Keratinocyte (primary cell): ENCODE measurements around the gene SBK2. TPM values are rescaled to one million over a fixed set of nuclear protein-coding genes. Genes with fewer than 3 reads are reported as not detected.

ENCODE experiments used
- DNase-seq: peaks from one replicate; pipeline ENCODE4 v3.0.0-alpha.2; 2011; ENCODE audit warnings: low read depth, missing footprints, low spot score
- FAIRE-seq: peaks from 2 replicates; lab custom pipeline; 2011; peaks lifted over from hg19 to GRCh38; lab: Jason Lieb, UNC
- H2AFZ ChIP-seq: 2 replicates; pipeline ENCODE4 v1.6.0; 2012; ENCODE audit warnings: low read length, control low read depth, inconsistent platforms; ENCODE audit not compliant: control insufficient read depth
- H3K27ac ChIP-seq: 2 replicates; pipeline ENCODE4 v1.5.1; 2011; ENCODE audit warnings: low read length; ENCODE audit not compliant: control insufficient read depth, insufficient read depth
- H3K27me3 ChIP-seq: 3 replicates; pipeline ENCODE4 v1.6.0; 2011; ENCODE audit warnings: low read length; ENCODE audit not compliant: control insufficient read depth, insufficient read depth; ENCODE audit errors: extremely low read depth
- H3K36me3 ChIP-seq, 2 experiments: 2 replicates in 1 of 2; 3 replicates in 1 of 2; pipeline ENCODE4 v1.5.1; 2011; ENCODE audit warnings: low read length in 2 of 2, mild to moderate bottlenecking in 1 of 2; ENCODE audit not compliant: control insufficient read depth in 2 of 2, insufficient read depth in 2 of 2; ENCODE audit errors: extremely low read depth in 1 of 2
- H3K4me1 ChIP-seq: 3 replicates; pipeline ENCODE4 v1.5.1; 2011; ENCODE audit warnings: low read length; ENCODE audit not compliant: control insufficient read depth, insufficient read depth; ENCODE audit errors: extremely low read depth
- H3K4me2 ChIP-seq: 3 replicates; pipeline ENCODE4 v1.6.0; 2011; ENCODE audit warnings: low read depth, low read length; ENCODE audit not compliant: control insufficient read depth, insufficient read depth; ENCODE audit errors: extremely low read depth
- H3K4me3 ChIP-seq, 3 experiments: fragments of 200-600 bp in 1 of 3; sonication (generic) in 1 of 3; 2 replicates in 2 of 3; 3 replicates in 1 of 3; pipeline ENCODE4 v1.5.1; 2011 to 2016; ENCODE audit warnings: low read length in 3 of 3, mild to moderate bottlenecking in 3 of 3, control low read depth in 2 of 3, inconsistent platforms in 1 of 3, low read depth in 1 of 3, mixed read lengths in 1 of 3, mixed run types in 1 of 3, moderate library complexity in 1 of 3; ENCODE audit not compliant: control insufficient read depth in 2 of 3, insufficient read depth in 2 of 3; ENCODE audit errors: extremely low read depth in 1 of 3
- H3K79me2 ChIP-seq: 2 replicates; pipeline ENCODE4 v1.6.0; 2012; ENCODE audit warnings: low read length; ENCODE audit not compliant: control insufficient read depth, insufficient read depth
- H3K9ac ChIP-seq: 3 replicates; pipeline ENCODE4 v1.6.0; 2011; ENCODE audit warnings: low read length; ENCODE audit not compliant: control insufficient read depth, insufficient read depth; ENCODE audit errors: extremely low read depth
- H3K9me1 ChIP-seq: 3 replicates; pipeline ENCODE4 v1.6.0; 2011; ENCODE audit warnings: low read length; ENCODE audit not compliant: control insufficient read depth, insufficient read depth; ENCODE audit errors: extremely low read depth
- H3K9me3 ChIP-seq: 2 replicates; pipeline ENCODE4 v1.5.1; 2012; ENCODE audit warnings: low read depth, low read length; ENCODE audit not compliant: control insufficient read depth
- H4K20me1 ChIP-seq: 3 replicates; pipeline ENCODE4 v1.6.0; 2011; ENCODE audit warnings: low read length; ENCODE audit not compliant: control insufficient read depth, insufficient read depth; ENCODE audit errors: extremely low read depth
- EZH2 ChIP-seq: IDR thresholded peaks from one replicate; pipeline ENCODE4 v1.6.1; 2012; ENCODE audit warnings: inconsistent platforms, mild to moderate bottlenecking, low read length, moderate library complexity
- dilution Hi-C: fragments of 300-500 bp; cut with MboI; formaldehyde crosslinking; loops from one replicate; pipeline ENCODE4 v1.7.0; 2020; ENCODE audit warnings: low sequenced_read_pairs; ENCODE audit not compliant: extremely low pct_ligation_motif_present
- polyA plus RNA-seq, 5 experiments: library from polyadenylated mRNA; depleted of rRNA in 3 of 5; stranded (reverse) in 3 of 5; stranded (forward) in 1 of 5; unstranded in 1 of 5; fragments of >200 nt; gene quantifications; 1 replicate in 1 of 5; 2 replicates in 3 of 5; 3 replicates in 1 of 5; pipeline versions ENCODE4 v1.2.1 to v1.2.3, GENCODE V29; 2011 to 2012; ENCODE audit warnings: missing spikeins in 2 of 5, low read depth in 1 of 5, low replicate concordance in 1 of 5
- TF ChIP-seq, protein P1 (sequence below), 3 experiments: IDR thresholded peaks in 1 of 3; conservative IDR thresholded peaks in 1 of 3; optimal IDR thresholded peaks in 1 of 3; 2 replicates in 2 of 3; 3 replicates in 1 of 3; pipeline versions ENCODE3 to v1.5.1; 2011; ENCODE audit warnings: low read length in 3 of 3, mild to moderate bottlenecking in 3 of 3, moderate library complexity in 2 of 3, control low read depth in 1 of 3, inconsistent platforms in 1 of 3; ENCODE audit not compliant: insufficient read depth in 2 of 3; ENCODE audit errors: extremely low read depth in 1 of 3

SBK2 gene
- polyA plus RNA-seq, 1 donor (not counting 4 experiments of a cell fraction or from before 2014, with no cell fraction given): not detected

DNA sequence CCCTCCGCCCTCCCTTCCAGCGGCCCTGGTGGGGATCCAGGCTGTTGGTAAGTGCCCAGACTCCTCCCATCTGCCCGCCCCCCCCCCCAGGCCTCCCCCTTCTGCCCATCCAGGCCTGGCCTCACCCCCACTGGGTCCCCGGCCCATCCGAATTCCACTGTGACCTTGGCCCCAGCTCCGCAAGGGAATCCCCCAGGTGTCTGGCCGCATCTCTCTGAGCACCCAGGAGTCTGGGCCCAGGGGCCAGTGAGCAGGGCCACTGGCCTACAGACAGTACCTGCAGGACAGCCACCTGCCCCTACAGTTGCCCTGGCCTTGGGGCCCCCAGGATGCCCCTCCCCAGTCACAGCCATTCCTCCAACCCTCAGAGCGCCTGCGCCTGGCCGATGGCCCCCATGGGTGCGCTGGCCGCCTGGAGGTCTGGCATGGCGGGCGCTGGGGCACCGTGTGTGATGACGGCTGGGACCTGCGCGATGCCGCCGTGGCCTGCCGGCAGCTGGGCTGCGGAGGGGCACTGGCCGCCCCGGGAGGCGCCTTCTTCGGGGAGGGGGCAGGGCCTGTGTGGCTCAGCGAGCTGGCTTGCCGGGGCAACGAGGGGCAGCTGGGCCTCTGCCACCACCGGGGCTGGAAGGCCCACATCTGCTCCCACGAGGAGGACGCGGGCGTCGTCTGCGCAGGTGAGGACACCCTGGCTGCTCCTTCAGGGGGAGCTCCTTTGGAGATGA, 47.8 kb downstream of the SBK2 start:
- Histone ChIP-seq H4K20me1 (no peaks in the 10 kb centered on the region), H3K4me2 (no peak overlapping the region), H3K36me3 (peaks cover 0 to 5% of the 10 kb centered on the region in 2 experiments), H2AFZ (no peak overlapping the region), H3K9ac (no peak overlapping the region), H3K79me2 (no peaks in the 10 kb centered on the region), H3K4me1 (peaks cover 32% of the 10 kb centered on the region), H3K9me3 (no peaks in the 10 kb centered on the region), H3K27ac (no peak overlapping the region), H3K4me3 (no peak overlapping the region), H3K9me1 (peaks cover 3% of the 10 kb centered on the region), H3K27me3 (peaks cover 35% of the 10 kb centered on the region)
- DNase-seq: no peak
- TF ChIP-seq, protein P1, sequence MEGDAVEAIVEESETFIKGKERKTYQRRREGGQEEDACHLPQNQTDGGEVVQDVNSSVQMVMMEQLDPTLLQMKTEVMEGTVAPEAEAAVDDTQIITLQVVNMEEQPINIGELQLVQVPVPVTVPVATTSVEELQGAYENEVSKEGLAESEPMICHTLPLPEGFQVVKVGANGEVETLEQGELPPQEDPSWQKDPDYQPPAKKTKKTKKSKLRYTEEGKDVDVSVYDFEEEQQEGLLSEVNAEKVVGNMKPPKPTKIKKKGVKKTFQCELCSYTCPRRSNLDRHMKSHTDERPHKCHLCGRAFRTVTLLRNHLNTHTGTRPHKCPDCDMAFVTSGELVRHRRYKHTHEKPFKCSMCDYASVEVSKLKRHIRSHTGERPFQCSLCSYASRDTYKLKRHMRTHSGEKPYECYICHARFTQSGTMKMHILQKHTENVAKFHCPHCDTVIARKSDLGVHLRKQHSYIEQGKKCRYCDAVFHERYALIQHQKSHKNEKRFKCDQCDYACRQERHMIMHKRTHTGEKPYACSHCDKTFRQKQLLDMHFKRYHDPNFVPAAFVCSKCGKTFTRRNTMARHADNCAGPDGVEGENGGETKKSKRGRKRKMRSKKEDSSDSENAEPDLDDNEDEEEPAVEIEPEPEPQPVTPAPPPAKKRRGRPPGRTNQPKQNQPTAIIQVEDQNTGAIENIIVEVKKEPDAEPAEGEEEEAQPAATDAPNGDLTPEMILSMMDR (optimal IDR thresholded peaks at IDR 0.05 in 1 of 3, IDR thresholded peaks at IDR 0.05 in 1 of 3, conservative IDR thresholded peaks at IDR 0.05 in 1 of 3; ENCODE audit: extremely low read depth in 1 of 3, insufficient read depth in 2 of 3, low read length in 3 of 3): no peak
- TF ChIP-seq EZH2: no peak
- dilution Hi-C loops: no loop called here
- FAIRE-seq: no peak

DNA sequence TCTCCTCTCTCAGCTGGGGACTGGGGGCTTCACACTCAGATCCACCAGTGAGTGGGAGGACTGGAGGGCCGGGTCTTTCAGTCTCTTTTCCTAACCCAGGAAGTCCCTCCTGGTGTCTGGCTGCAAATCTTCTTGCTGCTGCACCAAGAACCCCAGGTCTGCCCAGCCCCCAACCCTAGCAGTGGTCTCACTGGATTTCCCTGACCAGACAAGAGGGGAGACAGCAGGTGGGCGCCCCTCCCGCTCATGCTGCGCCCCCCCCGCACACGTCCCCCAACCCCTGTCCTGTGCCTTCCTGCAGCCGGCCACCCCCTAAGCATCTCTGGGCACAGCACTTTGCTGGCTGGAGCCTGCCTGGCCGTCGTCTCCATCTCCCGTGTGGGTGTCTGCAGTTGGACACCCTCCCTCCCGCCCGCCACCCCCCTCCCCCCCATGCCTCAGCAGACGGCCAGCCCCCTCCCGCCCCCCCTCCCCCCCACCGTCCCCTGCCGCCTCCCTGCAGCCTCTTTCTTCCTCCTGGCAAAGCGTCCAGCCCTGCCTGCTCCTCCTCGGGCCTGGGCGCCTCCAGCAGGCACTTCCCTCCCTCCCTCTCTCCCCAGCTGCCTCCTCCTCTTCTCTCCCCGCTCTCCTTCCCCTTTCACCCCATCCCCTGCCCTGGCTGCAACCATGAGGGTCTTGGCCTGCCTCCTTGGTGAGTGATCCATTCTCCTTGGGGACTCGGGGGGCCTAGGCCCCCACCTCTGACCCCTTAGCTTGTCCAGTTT, 48.8 kb downstream of the SBK2 start, which contains the start of gene SSC5D:
Gene SSC5D (plus strand): TSS at position 513 of the 764 bp plus-strand sequence. CDS start 154 bp downstream, at position 667.
- Histone ChIP-seq H2AFZ (no peak within 1 kb of the TSS), H3K4me3 (peak within 1 kb of the TSS in 2 of 3 experiments; percentile 42 to 46)

More for the DNA sequence above, 48.8 kb downstream of the SBK2 start, which contains the start of gene SSC5D:
- peaks cover 32% of the 10 kb centered on the region for H3K4me1 ChIP-seq
- no peaks in the 10 kb centered on the region for H4K20me1 ChIP-seq
- peak within 1 kb of the TSS; percentile 52 for H3K4me2 ChIP-seq
- peak within 1 kb of the TSS; percentile 77 for H3K27ac ChIP-seq
- H3K9me3 ChIP-seq: no peaks in the 10 kb centered on the region
- peaks cover 26% of the 10 kb centered on the region for H3K27me3 ChIP-seq
- peak within 1 kb of the TSS; percentile 63 for H3K9ac ChIP-seq
- no peak for FAIRE-seq
- no peak for TF ChIP-seq EZH2
- TF ChIP-seq, protein P1 (optimal IDR thresholded peaks at IDR 0.05 in 1 of 3, IDR thresholded peaks at IDR 0.05 in 1 of 3, conservative IDR thresholded peaks at IDR 0.05 in 1 of 3; ENCODE audit: extremely low read depth in 1 of 3, insufficient read depth in 2 of 3, low read length in 3 of 3): no peak
- no peak for DNase-seq
- dilution Hi-C loops: no loop called here
- peaks cover 3% of the 10 kb centered on the region for H3K9me1 ChIP-seq
- no peaks in the 10 kb centered on the region for H3K79me2 ChIP-seq
- H3K36me3 ChIP-seq: peaks cover 0 to 5% of the 10 kb centered on the region in 2 experiments
